A549 treated with Mapracorat at 1 μM for 4 hours (cell line): ENCODE results near the gene TAF3. TPM values are rescaled to one million over a fixed set of nuclear protein-coding genes. Genes with fewer than 3 reads are reported as not detected.

Source experiments
- total RNA-seq: library from RNA; stranded (reverse); fragments of 200-300 nt; extraction: Qiagen RNA extraction; gene quantifications from 5 replicates; pipeline ENCODE4 v1.2.3, GENCODE V29; 2022

Gene TAF3, protein sequence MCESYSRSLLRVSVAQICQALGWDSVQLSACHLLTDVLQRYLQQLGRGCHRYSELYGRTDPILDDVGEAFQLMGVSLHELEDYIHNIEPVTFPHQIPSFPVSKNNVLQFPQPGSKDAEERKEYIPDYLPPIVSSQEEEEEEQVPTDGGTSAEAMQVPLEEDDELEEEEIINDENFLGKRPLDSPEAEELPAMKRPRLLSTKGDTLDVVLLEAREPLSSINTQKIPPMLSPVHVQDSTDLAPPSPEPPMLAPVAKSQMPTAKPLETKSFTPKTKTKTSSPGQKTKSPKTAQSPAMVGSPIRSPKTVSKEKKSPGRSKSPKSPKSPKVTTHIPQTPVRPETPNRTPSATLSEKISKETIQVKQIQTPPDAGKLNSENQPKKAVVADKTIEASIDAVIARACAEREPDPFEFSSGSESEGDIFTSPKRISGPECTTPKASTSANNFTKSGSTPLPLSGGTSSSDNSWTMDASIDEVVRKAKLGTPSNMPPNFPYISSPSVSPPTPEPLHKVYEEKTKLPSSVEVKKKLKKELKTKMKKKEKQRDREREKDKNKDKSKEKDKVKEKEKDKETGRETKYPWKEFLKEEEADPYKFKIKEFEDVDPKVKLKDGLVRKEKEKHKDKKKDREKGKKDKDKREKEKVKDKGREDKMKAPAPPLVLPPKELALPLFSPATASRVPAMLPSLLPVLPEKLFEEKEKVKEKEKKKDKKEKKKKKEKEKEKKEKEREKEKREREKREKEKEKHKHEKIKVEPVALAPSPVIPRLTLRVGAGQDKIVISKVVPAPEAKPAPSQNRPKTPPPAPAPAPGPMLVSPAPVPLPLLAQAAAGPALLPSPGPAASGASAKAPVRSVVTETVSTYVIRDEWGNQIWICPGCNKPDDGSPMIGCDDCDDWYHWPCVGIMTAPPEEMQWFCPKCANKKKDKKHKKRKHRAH
- 6.7 to 7.4 TPM (median 7.1 TPM) in 5 replicates for total RNA-seq

GRCh38 chr10:7818295-7819120, at the start of gene TAF3:
TSS of gene TAF3 (plus strand) at chr10:7818505. CDS start at chr10:7818710, 205 bp downstream.

DNA sequence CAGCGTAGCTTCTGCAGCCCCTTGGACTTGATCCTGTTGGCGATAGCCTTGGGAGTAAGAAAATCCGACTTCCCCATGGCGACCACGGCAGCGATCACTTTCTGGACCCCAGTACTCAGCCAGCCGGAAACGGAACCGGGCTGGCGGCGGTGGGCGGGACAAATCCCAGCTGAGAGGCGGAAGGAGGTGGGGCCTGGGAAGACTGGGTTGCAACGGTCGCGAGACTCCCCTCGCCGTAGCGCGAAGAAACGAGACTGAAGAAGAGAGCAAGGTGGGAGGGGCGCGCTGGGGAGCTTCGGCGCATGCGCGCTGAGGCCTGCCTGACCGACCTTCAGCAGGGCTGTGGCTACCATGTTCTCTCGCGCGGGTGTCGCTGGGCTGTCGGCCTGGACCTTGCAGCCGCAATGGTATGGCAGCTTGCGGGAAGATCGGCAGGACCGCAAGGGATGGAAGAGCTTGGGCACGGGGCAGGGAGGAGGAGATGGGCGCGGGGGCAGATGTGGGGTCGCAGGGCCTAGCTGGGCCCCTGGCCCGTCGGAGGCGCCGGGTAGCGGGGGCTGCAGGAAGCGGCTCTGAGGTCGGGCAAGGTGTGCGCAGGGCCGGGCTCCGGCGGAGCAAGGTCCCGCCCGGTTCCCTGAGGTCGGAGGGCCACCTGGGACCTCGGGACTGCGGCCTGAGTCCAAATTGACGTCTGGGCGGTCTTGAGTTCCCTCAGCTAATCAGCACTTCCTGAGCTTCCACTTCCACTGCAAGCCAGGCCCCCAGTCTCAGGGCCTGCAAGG, 30.3 kb upstream of the TAF3 start, which contains the start of the genes ATP5F1C and KIN:
ATP5F1C (plus strand) TSS at position 321 of the 782 bp plus-strand sequence; CDS start at position 352, 31 bp downstream.
KIN (minus strand) TSS at position 137 of the 782 bp plus-strand sequence; CDS start at position 77, 60 bp downstream.

GRCh38 chr10:8054494-8055407, 236.4 kb downstream of the TAF3 start, which contains the start of gene GATA3:
TSS of gene GATA3 (plus strand) at chr10:8054688. CDS start at chr10:8055656, 968 bp downstream.

Other genes with a start within 250 kb of the TAF3 start
- gene ITIH5, start 151.5 kb upstream of the TAF3 start, total RNA-seq: 0.03 to 0.12 TPM (median 0.10 TPM) in 5 replicates
- 0.23 to 0.31 TPM (median 0.28 TPM) in 5 replicates for gene ITIH2, start 115.2 kb upstream of the TAF3 start, total RNA-seq
- 11.4 to 14.1 TPM (median 13.8 TPM) in 5 replicates for gene KIN, start 30.5 kb upstream of the TAF3 start, total RNA-seq
- 267 to 346 TPM (median 298 TPM) in 5 replicates for gene ATP5F1C, start 30.3 kb upstream of the TAF3 start, total RNA-seq
- gene GATA3, start 236.2 kb downstream of the TAF3 start, total RNA-seq: 4.1 to 6.4 TPM (median 4.2 TPM) in 5 replicates